Esophagus squamous epithelium (tissue), 4 donors: ENCODE measurements around the gene FBH1.

ENCODE experiments used
- CTCF ChIP-seq, 6 experiments: fragments of 450-650 bp in 4 of 6; fragments of 200-600 bp in 2 of 6; sonication (generic) in 2 of 6; IDR thresholded peaks; one replicate each; pipeline ENCODE4 v1.5.1; 2016 to 2019; ENCODE audit warnings: antibody characterized with exemption in 6 of 6, mild to moderate bottlenecking in 4 of 6, moderate library complexity in 4 of 6
- POLR2A ChIP-seq, 4 donors: fragments of 450-650 bp; IDR thresholded peaks; one replicate each; pipeline ENCODE4 v1.6.1; 2017; ENCODE audit warnings: antibody characterized with exemption in 4 of 4, mild to moderate bottlenecking in 4 of 4, moderate library complexity in 3 of 4

- TF ChIP-seq CTCF (IDR thresholded peaks at IDR 0.05) (no peak), POLR2A (IDR thresholded peaks at IDR 0.05) (no peak)
These were observed 6.4 kb downstream of the FBH1 start for GRCh38 chr10:5896208-5897052.
